Cardiac septum (tissue), 1 donor: ENCODE results near the gene C11orf54. TPM values are rescaled to one million over a fixed set of nuclear protein-coding genes. Genes with fewer than 3 reads are reported as not detected.
"Not testable (repeated sequence)": the region's sequence is repeated elsewhere in the genome, so short reads cannot be mapped to it uniquely, and the experiment has no call there.

Experiments
- DNase-seq: peaks from one replicate; pipeline ENCODE4 v3.0.0-alpha.2; 2020; ENCODE audit warnings: low spot score
- intact Hi-C: fragments of 100-400 bp; cut with DNase I; formaldehyde crosslinking; loops from one replicate; pipeline ENCODE4 v1.14.0; 2022
- total RNA-seq: library from RNA; stranded (reverse); fragmentation: NEBNext Ultra II Directional; extraction: Animal tissue kit (Norgen Biotek cat#: 25700); gene quantifications from one replicate; pipeline ENCODE4 v1.2.1, GENCODE V29; 2021
- donor health status: DM: no; HTN: no; CAD: no.

Gene C11orf54
- total RNA-seq, 1 donor from 2014 or later, result 19.9 TPM

DNA sequence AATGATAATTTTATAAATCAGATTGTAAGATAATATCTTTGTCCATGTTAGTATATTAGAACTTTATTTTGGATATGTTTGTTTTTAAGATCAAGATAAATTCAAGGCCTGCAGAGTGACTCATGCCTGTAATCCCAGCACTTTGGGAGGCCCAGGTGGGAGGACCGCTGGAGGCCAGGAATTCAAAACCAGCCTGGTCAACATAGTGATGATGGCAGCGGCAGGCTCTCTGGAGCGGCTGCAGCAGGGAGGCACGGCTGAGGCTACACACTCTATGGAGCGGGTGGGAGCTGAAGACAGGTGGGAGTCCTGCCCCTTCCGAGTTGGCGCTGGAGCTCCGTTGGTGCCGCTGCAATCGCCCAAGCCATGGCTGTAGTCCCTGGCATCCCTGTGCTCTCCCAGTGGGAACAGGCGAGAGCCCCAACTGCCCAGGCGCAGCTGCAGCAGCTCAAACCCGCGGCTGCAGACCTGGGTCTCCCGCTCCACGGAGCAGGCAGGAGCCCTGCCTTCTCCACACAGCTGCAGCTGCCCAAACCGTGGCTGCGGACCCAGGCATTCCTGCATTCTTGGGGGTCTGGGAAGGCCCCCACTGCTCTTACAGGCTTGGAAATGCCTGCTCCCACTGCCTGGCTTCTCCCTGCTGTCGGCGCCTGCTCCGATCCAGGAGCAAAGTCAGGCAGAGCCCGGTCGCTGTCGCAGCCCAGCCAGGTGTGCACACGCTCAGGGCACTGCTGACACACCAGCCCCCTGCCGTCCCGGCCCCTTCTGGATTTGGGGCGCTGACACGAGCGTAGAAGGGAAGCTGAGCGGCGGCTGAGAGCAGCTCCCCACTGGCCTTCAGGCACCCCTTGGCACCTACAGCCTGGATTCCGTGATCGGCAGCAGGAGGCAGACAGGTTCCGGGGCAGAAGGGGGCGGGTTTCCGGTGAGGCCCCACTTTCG, 16.7 kb downstream of the C11orf54 start:
- intact Hi-C loops, result no loop called here

DNA sequence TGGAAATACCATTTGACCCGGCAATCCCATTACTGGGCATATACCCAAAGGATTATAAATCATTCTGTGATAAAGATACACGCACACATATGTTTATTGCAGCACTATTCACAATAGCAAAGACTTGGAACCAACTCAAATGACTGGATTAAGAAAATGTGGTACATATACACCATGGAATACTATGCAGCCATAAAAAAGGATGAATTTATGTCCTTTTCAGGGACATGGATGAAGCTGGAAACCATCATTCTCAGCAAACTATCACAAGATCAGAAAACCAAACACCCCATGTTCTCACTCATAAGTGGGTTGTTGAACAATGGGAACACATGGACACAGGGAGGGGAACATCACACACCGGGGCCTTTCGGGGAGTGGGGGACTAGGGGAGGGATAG, 17.7 kb downstream of the C11orf54 start:
- intact Hi-C loops, DNase-seq: not testable (repeated sequence)

More for the DNA sequence above, 16.7 kb downstream of the C11orf54 start:
- DNase-seq, result no peak

DNA sequence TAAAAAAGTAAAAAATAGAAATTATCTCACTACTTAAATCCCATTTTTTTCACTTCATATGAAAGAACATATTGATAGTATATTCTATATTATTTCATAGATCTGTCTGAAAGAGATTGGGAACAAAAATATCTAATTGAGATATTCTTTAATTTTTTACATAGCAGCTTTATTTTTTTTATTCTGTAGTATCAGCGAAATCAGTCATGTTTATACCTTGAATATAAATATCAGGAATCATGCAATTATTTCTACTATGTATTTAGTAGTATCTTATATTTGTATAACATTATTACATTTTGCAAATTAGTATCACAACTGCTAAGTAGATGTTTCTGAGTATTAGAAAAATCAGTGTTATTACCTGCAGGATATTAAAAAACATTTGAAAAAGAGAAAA, 20.4 kb downstream of the C11orf54 start:
- no peak for DNase-seq
- intact Hi-C loops, result no loop called here

DNA sequence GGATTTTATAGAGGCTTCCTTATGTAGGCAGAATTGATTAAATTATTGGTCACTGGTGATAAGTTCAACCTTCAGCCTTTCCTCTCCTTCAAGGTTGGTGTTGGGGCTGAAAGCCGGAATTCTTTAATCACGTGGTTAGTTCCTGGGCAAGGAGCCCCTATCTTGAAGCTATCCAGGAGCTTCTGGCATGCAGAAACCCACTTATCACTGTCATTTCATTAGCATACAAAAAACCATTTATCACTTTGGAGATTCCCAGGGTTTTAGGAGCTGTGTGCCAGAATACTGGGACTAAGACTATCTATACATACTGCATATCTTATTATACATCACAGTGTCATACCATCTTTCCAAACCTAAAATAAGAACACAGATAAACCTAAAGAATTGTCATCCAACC, 24.1 kb downstream of the C11orf54 start:
- intact Hi-C loops, result no loop called here

DNA sequence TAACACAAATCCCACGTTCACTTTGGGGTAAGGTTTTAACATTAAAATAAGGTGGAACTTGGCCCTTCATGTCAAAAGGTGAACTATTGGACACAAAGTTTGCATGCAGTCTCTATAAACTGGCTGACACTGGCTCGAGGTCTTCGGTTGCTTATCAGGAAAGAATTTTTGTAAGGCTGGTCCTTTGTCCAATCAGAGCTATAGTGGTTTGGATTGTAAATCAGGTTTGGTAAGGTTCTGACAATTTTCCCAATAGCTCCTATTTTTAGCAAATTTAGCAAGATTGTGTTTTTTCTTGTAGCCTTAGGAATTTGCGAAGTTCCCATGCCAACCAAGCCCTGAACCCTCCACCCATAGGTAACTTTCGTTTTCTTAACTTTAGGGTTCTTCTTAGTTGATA, 25.0 kb downstream of the C11orf54 start:
- DNase-seq, result no peak
- intact Hi-C loops, result no loop called here

More for the DNA sequence above, 24.1 kb downstream of the C11orf54 start:
- no peak for DNase-seq

DNA sequence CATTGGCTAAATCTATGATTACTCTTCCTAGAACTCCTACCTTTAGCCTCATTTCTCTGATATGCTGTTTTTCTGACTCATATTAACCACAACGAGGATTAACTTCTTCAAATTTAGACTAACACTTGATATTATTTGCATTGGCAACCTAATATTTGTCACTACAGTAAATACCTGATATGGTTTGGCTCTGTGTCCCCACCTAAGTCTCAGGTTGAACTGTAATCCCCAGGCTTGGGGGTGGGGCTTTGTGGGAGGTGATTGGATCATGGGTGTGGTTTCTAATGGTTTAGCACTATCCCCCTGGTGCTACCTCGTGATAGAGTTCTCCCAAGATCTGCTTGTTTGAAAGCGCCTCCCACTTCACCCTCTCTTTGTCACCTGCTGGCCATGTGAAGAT, 25.5 kb downstream of the C11orf54 start:
- DNase-seq, result no peak
- intact Hi-C loops, result no loop called here

DNA sequence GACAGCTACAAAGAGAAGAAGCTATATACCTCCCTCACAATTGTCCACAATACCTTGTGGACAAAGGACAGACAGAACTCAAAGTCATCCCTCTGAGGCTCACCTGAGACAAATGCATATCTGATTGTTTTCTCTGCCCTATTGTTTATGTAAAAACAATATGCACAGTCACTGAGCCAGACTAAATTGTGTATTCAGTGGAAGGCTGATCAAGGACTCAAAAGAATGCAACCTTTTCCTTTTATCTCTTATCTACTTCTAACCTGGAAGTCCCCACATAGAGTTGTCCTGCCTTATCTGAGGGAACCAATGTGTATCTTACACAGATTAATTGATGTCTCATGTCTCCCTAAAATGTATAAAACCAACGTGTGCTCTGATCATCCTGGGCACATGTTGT, 28.7 kb downstream of the C11orf54 start:
- no peak for DNase-seq
- intact Hi-C loops, result no loop called here

DNA sequence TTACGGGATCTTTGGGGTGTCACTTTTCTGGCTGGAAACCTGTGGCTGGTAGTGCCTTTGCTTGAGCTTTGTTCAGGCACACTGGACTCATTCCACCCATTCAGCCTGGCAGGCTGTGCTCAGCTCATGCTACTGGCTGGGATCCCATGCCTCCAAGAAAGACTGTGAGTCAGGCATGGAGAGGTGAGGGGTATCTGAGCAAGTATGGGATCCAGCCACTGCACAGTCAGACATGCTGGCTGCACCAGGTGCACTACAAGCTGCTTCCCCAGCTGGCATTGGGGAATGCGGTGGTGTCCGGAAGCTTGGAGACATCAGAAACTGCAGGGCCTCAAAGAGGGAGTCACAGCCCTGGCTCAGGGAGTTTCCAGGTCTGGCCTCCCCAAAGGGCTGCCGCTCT, 30.7 kb downstream of the C11orf54 start:
- DNase-seq, result no peak
- intact Hi-C loops, result no loop called here

DNA sequence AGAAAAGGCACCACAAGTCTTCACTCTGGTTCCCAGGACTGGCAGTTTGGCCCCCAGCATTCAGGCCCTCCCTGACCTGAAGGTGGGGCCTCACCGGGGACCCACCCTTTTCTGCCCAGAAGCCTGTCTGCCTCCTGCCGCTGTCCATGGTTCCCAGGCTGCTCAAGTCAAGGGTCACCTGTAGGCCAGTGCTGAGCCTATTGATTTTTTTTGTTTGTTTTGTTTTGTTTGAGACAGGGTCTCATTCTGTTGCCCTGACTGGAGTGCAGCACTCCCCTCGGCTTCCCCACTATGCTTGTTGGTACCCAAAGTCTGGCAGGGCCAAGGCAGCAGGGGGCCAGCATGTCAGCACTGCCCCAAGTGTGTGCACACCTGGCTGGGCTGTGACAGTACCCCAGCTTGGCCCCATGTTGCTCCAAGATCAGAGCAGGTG, 31.6 kb downstream of the C11orf54 start:
- intact Hi-C loops, result no loop called here

DNA sequence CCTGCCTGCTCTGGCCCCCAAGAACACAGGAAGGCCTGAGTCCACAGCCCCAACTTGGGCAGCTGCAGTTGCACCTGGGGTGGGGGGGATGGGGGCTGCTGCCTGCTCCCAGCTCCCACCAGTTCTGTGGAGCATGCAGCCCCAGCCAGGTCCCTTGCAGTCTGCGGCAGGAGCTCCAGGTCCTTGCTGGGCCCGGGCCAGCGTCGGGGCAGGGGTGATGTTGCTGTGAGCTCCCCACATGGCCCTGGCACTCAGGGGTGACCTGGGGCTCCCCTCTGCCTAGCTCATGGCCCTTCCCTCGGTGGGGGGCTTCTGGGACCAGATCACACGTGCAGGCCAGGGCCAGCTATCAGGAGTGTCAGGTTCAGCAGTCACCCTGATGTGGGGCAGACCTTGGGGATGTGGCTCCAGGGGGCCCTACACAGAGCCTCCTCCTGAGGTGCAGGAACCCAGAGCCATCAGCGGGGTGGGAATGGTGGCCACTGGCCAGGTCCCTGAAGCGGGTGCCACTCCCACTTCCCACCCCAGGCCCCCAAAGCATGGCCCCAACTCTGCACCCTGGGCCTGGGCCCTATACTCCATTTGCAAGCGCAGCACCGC, 32.2 kb downstream of the C11orf54 start:
- intact Hi-C loops, result no loop called here
- no peak for DNase-seq

More for the DNA sequence above, 31.6 kb downstream of the C11orf54 start:
- no peak for DNase-seq

DNA sequence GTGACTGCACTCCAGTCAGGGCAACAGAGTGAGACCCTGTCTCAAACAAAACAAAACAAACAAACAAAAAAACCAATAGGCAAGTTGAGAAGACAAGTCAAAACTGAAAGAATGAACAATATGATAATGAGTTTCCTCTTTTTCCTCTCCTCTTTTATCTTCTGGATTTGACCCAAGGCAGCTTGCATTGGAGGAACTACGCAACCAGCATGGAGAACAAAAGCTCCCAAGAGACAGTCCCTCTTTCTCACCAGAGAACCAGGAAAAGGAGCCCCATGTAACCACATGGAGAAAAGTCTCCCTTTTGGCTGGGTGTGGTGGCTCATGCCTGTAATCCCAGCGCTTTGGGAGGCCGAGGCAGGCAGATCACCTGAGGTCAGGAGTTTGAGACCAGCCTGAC, 33.1 kb downstream of the C11orf54 start:
- intact Hi-C loops, result not testable (repeated sequence)

DNA sequence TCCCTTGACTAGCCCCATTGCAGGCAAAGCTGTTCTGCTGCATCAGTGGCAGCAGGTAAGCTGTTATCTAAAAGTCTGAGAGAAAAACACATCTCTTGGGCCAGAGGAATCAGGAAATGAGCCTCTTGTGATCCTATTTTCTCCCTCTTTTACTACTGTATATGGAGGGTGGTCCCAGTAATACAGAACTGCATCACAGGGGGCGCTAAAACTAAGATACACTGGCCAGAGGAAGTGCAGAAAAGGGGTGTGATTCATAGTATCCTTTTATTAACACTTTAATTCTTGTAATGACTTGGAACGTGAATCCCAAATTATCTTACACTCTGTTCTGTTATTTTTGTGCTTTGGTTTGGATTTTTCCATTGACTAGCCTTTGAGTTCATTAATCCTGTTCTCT, 33.8 kb downstream of the C11orf54 start:
- intact Hi-C loops, result no loop called here
- no peak for DNase-seq

More for the DNA sequence above, 33.1 kb downstream of the C11orf54 start:
- DNase-seq, result not testable (repeated sequence)

DNA sequence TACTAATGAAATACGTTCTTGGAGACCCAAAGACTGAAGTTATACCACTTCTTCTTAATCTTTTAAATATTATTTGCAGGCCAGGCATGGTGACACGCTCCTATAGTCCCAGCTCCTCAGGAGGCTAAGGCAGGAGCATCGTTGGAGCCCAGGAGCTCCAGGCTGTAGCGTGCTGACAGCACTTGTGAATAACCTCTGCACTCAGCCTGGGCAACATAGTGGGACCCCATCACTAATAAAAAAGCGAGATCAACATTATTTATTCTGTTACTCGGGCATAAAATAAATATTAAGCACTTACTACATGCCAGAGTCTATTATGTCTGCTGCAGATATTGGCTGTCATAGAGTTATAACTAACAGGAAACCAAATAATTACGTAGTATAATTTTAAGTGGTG, 41.9 kb downstream of the C11orf54 start:
- intact Hi-C loops, result loop anchor here (10.0 kb wide), 1 partner anchor 119 kb away; the partner anchor contains the start of gene CEP295
- DNase-seq, result no peak

DNA sequence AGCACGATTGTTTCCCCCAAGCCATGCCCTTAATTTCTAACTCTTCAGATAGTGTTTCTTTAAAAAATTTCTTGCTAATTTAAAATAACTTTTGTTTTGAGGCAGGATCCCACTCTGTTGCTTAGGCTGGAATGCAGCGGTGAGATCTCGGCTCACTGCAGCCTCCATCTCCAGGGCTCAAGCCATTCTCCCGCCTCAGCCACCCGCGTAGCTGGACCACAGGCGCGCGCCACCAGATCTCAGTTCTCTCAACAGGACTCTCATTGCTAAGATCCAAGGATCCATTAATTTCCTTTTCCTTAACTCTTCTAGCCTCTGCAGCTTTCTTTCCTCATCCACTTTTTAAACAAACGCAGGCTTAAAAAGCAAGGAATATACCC, 42.3 kb downstream of the C11orf54 start:
- no peak for DNase-seq
- intact Hi-C loops, result loop anchor here (2.0 to 10.0 kb wide), 2 partner anchors 43 to 119 kb away; partner anchors contain the start of genes C11orf54, CEP295 and TAF1D

DNA sequence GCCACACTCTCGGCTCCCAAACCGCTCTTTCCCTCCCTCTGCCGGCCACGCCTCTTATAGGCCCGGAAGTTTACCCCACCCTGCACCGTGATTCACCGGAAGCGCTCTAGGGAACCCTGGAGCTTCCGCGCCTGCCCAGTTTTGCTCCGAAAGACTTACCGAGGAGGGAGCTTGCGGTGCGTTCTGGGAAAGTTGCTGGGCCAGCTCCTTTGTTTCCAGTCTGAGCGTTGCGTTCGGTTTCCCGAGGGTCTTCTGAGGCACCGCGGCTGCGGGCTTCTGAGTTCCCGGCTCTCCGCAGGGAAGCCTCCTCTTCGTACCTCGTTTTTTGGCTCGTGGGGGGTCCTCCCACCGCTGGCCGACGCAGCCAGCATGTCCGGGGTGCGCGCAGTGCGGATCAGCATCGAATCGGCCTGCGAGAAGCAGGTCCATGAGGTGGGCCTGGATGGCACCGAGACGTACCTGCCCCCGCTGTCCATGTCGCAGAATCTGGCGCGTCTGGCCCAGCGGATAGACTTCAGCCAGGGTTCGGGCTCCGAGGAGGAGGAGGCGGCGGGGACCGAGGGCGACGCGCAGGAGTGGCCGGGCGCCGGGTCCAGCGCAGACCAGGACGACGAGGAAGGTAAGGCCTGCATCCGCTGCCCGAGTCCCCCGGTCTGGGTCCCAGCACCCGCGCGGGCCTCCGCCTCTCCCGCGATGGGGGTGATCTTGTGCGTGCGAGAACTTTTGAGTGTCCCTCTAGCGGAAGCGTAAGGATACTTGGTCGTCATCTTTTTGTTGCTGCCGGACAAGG, 42.9 kb downstream of the C11orf54 start, which contains the start of gene MED17:
TSS of gene MED17 (plus strand) at position 138 of the 790 bp plus-strand sequence. CDS start at position 370, 232 bp downstream.
- intact Hi-C loops, result loop anchor here (2.0 to 10.0 kb wide), 2 partner anchors 44 to 120 kb away; partner anchors contain the start of genes C11orf54, CEP295 and TAF1D
- DNase-seq, result peak; percentile 97

DNA sequence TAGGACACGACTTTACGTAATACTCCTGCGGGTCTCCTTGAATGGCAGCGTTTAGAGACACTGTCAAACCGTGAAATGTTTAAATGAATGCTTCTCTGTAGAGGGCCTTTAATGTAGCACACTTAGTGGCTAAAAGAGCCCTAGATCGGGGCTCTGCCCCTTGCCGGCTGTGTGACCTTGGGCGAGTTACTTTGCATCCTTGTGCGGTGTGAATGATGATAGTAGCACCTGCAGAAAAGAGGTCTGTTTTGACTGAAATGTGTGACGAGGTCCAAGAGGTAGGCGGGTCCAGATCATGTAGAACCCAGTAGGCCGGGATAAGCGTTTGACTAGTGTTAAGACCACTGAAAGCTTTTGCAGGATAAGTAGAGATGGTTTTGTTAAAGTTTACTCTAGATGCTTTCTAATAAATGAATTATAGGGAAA, 43.5 kb downstream of the C11orf54 start:
- DNase-seq, result no peak
- intact Hi-C loops, result loop anchor here (2.0 to 10.0 kb wide), 2 partner anchors 44 to 120 kb away; partner anchors contain the start of genes C11orf54, CEP295 and TAF1D

DNA sequence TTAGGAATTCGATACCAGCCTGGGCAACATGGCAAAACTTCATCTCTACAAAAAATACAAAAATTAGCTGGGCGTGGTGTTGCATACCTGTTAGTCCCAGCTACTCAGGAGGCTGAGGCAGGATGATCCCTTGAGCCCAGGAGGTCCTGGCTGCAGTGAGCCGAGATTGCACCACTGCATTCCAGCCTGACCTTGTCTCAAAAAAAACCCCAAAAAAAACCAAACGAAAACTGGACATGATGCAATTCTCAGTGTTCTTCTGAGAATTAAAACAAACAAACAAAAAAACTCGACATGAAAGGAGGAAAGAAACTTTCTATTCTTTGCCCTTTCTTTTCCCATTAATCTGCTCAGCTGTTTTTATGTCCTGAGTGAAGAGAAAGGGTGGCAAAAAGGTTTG, 50.0 kb downstream of the C11orf54 start:
- DNase-seq, result no peak
- intact Hi-C loops, result no loop called here

DNA sequence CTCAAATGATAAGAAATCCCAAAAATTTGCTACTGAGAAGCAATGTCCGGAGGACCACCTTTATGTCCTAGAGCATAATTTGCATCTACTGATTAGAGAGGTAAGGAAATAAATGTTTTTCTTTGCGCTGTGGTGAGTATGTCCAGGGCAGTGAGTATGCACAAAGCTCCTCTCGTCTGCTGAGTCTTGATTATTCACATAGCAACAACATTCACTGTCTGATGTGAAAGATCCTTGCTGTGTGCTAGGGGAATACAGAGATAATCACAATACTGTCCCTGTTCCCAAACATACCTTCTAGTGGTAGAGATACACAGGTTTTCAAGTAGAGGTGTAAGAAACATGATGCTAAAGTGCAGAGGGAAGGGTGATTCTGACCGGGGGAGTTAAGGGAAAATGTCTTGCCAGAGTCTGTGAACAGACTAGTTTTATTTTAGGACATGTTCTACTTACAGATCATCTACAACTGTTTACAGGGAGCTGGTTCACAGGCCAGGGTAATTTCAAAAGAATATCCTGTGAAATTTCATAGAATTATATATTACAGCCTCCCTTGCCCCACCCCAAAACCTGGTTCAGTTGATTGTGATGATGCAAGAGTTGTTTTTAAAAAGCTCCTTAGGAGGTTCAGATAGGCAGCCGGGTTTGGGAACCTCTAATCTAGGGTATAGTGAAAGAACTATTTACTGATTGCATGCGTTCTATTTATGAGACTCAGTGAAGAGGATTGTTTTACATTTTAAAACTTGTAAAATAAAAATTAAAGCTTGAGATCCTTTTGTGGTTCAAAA, 55.2 kb downstream of the C11orf54 start:
- intact Hi-C loops, result no loop called here
- DNase-seq, result no peak

DNA sequence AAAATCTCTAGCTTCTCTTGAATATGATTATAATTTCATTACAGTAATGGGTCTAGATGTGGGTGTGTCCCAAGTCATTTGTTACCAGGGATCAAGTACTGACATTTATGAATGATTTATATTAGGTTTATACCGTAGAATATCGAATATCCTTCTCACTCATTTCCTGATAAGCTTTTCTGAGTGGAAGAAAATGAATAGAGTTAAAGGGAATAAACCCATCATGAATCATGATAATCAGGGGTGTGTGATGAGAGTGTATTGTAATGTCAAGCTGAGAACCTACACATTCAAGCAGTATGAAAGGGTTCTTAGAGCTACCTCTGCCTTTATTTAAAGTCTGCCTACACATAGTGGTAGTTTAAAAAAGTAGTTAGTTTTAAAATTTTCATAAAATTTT, 59.9 kb downstream of the C11orf54 start:
- intact Hi-C loops, result no loop called here
- DNase-seq, result no peak
